ENCODE measurements around the gene DYNC1I1.

The DYNC1I1 gene

DNA sequence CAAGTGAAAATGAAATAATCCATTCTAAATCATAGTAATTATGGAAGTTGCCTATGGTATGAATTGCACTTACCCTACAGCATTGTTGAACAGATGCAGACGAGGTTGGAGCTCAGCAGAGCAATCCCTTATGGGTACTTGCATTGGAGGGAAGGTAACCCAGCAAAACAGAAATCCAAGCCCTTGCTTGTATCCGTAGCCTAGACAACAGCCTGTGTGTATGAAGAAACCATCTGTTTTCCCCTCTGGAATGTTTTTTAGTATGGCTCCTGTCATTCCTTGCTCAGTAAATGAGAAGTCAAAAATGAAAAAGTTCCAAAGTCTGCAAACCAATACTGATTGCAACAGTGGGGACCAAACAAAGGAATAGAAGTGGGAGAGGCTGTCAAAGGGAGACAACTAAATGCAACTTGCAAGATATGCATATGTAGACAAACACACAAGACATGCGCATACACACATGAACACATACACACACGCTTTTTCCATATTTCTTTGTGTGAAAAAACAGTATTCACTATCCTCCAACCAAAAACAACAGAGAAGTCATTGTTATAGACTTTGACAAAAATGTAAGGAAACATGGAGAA lies 260.8 kb downstream of the DYNC1I1 start:
- no peaks in the 10 kb centered on the region for H3K9me3 ChIP-seq (ENCODE audit: control insufficient read depth, low read depth, low read length)
- no peaks in the 10 kb centered on the region for H3K4me1 ChIP-seq (ENCODE audit: control insufficient read depth, low read depth, low read length)
- no peak overlapping the region for H3K27ac ChIP-seq (ENCODE audit: low read length)
- no peak overlapping the region for H3K4me3 ChIP-seq (ENCODE audit: low read length)
- H3K36me3 ChIP-seq (ENCODE audit: control insufficient read depth, low read depth, low read length): no peaks in the 10 kb centered on the region
- no peaks in the 10 kb centered on the region for H3K27me3 ChIP-seq (ENCODE audit: control insufficient read depth, insufficient read depth, low read length)
- no peak overlapping the region for H3K9ac ChIP-seq (ENCODE audit: low read length)

DNA sequence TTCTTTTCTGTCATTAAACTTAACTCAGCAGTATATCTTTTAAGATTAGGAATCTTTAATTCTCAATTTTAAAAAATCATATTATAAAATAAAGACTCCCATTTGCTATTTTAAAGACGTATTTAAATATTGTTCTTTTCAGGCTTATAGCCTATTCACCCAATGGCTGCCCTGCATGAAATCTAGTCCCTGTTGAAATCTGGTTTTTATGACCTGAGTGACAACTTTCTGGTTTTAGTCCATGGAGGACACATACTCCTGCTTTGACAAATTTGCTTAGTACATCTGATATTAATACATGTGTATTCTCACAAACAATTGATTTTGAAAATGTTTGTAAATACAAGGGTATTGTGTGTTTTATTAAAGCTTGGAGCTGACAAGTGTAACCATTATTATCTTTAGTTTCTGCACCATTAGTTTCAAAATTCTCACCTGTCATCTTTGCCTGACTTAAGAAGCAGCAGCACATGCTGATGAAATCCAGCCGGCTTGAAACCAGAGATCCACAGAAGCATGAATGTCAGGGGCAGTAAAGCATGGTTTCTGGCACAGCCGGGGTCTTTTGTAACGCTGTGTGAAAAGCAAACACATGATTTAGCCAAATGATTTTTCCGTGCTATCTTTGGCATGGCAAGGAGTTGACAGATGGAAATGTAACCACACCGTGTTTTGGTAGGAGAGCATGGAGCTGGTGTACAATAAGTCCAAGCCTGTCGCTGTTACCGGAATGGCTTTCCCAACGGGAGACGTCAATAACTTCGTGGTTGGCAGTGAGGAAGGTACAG lies 262.8 kb downstream of the DYNC1I1 start:
- H3K9me3 ChIP-seq (ENCODE audit: control insufficient read depth, low read depth, low read length): no peaks in the 10 kb centered on the region
- H3K4me3 ChIP-seq (ENCODE audit: low read length): no peak overlapping the region
- H3K27ac ChIP-seq (ENCODE audit: low read length): no peak overlapping the region
- H3K36me3 ChIP-seq (ENCODE audit: control insufficient read depth, low read depth, low read length): no peaks in the 10 kb centered on the region
- H3K27me3 ChIP-seq (ENCODE audit: control insufficient read depth, insufficient read depth, low read length): no peaks in the 10 kb centered on the region
- no peak overlapping the region for H3K9ac ChIP-seq (ENCODE audit: low read length)
- H3K4me1 ChIP-seq (ENCODE audit: control insufficient read depth, low read depth, low read length): no peaks in the 10 kb centered on the region

DNA sequence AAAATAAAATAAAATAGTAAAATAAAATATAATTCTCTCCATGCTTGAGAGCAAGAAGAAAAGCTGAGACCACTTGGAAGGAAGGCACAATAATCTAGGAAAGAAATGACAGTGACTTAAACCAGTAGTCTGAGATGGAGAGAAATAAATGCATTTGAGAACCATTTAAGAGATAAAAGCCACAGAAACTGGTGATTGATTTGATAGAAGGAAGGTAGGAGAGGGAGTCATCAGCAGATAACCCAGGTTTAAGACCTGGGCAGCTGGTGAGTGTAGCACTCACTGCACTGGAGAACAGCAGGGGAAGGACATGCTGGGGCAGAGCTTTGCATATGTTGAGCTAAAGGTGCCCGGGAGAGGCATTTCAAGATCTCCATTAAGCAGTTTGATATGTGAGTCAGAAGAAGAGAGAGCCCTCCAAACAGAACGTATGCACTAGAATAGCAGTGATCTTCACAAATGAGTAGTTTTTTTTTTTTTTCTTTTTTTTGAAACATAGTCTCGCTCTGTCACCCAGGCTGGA lies 268.0 kb downstream of the DYNC1I1 start:
- H3K36me3 ChIP-seq (ENCODE audit: control insufficient read depth, low read depth, low read length): no peaks in the 10 kb centered on the region
- H3K4me3 ChIP-seq (ENCODE audit: low read length): no peak overlapping the region
- no peaks in the 10 kb centered on the region for H3K27me3 ChIP-seq (ENCODE audit: control insufficient read depth, insufficient read depth, low read length)
- no peaks in the 10 kb centered on the region for H3K9me3 ChIP-seq (ENCODE audit: control insufficient read depth, low read depth, low read length)
- no peak overlapping the region for H3K9ac ChIP-seq (ENCODE audit: low read length)
- H3K27ac ChIP-seq (ENCODE audit: low read length): no peak overlapping the region
- no peaks in the 10 kb centered on the region for H3K4me1 ChIP-seq (ENCODE audit: control insufficient read depth, low read depth, low read length)

DNA sequence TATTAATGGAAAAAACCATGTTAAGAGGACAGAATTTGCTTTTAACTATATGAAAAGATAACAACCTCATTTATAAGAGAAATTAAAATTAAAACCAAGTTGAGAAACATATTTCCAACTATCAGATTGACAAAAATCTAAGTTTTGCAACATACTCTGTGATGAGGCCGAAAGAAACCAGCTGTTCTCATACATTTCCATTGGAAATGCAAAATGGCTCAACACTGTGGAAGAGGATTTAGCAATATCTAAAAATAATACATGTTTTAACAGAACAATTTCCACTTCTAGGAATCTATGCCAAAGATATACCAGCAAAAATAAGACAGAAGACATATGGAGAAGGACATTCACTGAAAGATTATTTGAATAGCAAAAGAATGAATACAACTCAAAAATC lies 268.8 kb downstream of the DYNC1I1 start:
- Histone ChIP-seq H3K27ac (ENCODE audit: low read length) (no peak overlapping the region), H3K27me3 (ENCODE audit: control insufficient read depth, insufficient read depth, low read length) (no peaks in the 10 kb centered on the region), H3K9me3 (ENCODE audit: control insufficient read depth, low read depth, low read length) (no peaks in the 10 kb centered on the region), H3K4me1 (ENCODE audit: control insufficient read depth, low read depth, low read length) (no peaks in the 10 kb centered on the region), H3K9ac (ENCODE audit: low read length) (no peak overlapping the region), H3K36me3 (ENCODE audit: control insufficient read depth, low read depth, low read length) (no peaks in the 10 kb centered on the region), H3K4me3 (ENCODE audit: low read length) (no peak overlapping the region)

DNA sequence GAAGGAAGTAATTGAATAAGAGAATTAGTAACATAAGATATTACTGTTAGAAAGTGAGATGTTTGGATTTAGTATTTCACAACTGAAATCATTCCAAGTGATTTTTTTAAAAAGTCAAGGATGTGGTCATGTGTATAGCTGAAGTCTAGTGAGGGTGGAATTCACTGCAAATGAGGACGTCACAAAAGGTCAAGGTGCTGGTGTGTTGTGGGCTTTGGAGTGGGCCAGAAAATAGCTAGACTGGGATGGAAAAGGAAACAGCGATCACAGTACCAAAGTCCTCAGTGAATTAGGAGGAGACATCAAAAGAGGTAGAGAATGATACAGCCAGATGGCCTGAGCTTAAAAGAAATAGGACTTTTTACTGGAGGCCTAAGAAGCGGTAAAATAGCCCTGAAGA lies 272.8 kb downstream of the DYNC1I1 start:
- H3K27me3 ChIP-seq (ENCODE audit: control insufficient read depth, insufficient read depth, low read length): no peaks in the 10 kb centered on the region
- no peaks in the 10 kb centered on the region for H3K9me3 ChIP-seq (ENCODE audit: control insufficient read depth, low read depth, low read length)
- no peaks in the 10 kb centered on the region for H3K4me1 ChIP-seq (ENCODE audit: control insufficient read depth, low read depth, low read length)
- H3K9ac ChIP-seq (ENCODE audit: low read length): no peak overlapping the region
- H3K4me3 ChIP-seq (ENCODE audit: low read length): no peak overlapping the region
- no peak overlapping the region for H3K27ac ChIP-seq (ENCODE audit: low read length)
- no peaks in the 10 kb centered on the region for H3K36me3 ChIP-seq (ENCODE audit: control insufficient read depth, low read depth, low read length)

DNA sequence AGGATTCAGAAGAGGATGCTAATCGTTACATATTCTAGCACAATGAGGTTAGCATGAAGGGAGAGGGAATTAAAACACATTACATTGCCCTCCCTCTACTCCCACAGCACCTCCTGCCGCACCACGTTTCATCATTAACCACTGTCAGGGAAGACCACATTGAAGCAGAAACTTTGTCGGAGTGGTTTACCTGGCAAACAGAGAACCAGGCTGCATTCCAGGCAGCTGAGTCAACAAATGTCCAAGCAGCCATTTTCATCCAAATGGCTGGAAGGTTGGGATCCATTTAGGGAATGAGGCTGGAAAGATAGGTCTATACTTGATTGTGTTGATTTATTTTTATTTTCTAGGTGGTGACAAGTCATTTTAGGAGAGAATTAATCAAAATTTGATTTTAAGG lies 273.6 kb downstream of the DYNC1I1 start:
- Histone ChIP-seq H3K4me1 (ENCODE audit: control insufficient read depth, low read depth, low read length) (no peaks in the 10 kb centered on the region), H3K27me3 (ENCODE audit: control insufficient read depth, insufficient read depth, low read length) (no peaks in the 10 kb centered on the region), H3K27ac (ENCODE audit: low read length) (no peak overlapping the region), H3K9me3 (ENCODE audit: control insufficient read depth, low read depth, low read length) (no peaks in the 10 kb centered on the region), H3K36me3 (ENCODE audit: control insufficient read depth, low read depth, low read length) (no peaks in the 10 kb centered on the region), H3K4me3 (ENCODE audit: low read length) (no peak overlapping the region), H3K9ac (ENCODE audit: low read length) (no peak overlapping the region)

DNA sequence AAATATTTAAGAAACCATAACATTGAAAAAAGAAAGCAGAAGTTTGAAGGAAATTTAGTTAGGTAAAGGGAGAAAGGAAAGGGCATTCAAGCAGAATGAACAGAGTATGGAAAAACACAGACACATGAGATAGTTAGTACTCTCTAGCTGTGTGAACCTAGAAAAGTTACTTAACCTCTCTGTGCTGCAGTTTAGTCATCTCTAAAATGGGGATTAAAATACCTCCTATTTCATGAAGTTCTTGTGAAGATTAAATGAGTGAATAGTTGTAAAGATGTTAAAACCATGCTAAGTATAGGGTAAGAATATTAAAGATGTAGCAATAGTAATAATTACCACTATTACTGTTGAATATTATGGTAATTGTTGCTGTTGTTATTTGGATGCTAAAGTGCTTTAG lies 279.9 kb downstream of the DYNC1I1 start:
- Histone ChIP-seq H3K27ac (ENCODE audit: low read length) (no peak overlapping the region), H3K9ac (ENCODE audit: low read length) (no peak overlapping the region), H3K36me3 (ENCODE audit: control insufficient read depth, low read depth, low read length) (no peaks in the 10 kb centered on the region), H3K9me3 (ENCODE audit: control insufficient read depth, low read depth, low read length) (no peaks in the 10 kb centered on the region), H3K27me3 (ENCODE audit: control insufficient read depth, insufficient read depth, low read length) (no peaks in the 10 kb centered on the region), H3K4me3 (ENCODE audit: low read length) (no peak overlapping the region), H3K4me1 (ENCODE audit: control insufficient read depth, low read depth, low read length) (no peaks in the 10 kb centered on the region)

DNA sequence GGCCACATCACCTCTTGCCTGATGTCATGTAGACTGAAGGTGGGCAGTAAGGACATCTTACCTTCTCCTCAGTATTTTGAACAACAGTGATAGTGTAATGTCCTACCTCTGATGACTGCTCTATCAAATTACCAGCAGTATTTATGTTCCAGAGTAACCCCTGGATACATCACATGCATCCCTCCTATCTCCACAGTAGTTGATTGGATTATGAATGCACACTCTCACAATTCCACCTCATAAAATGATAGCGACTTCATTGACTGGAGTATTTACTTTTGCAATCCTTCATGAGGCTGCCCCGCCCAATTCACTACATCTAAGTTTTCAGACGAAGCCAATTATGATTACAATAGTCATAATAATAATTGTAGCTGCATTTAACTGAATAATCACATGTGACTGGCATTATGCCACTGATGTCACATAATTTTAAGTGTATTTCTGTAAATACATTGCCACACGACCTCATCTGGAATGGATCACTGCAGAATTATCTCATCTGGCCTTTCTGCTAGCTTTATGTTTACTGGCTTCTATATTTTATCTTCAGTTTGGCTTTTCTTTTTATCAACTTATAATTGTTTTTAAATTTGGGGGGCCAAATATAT lies 280.6 kb downstream of the DYNC1I1 start:
- Histone ChIP-seq H3K36me3 (ENCODE audit: control insufficient read depth, low read depth, low read length) (no peaks in the 10 kb centered on the region), H3K27ac (ENCODE audit: low read length) (no peak overlapping the region), H3K9ac (ENCODE audit: low read length) (no peak overlapping the region)

DNA sequence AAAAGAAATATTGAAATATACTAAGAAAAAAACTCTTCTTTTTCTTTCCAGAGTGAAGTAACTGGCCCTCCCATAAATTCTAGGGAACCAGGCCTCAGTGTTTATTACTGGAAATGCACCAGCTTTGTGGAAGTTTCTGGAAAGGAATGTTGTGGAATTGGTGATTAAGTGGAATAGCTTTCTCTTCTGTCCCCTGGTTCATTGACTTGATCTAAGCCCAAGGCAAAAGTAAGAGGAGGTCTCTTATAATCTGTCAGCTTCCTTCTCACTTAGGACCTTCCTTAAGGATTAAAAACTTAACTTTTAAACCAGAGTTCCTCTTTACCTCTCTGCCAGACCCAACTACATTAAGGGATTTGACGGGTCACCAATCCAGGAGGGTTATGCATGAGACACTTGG lies 283.4 kb downstream of the DYNC1I1 start:
- no peaks in the 10 kb centered on the region for H3K36me3 ChIP-seq (ENCODE audit: control insufficient read depth, low read depth, low read length)
- no peak overlapping the region for H3K4me3 ChIP-seq (ENCODE audit: low read length)
- no peaks in the 10 kb centered on the region for H3K9me3 ChIP-seq (ENCODE audit: control insufficient read depth, low read depth, low read length)
- no peak overlapping the region for H3K27ac ChIP-seq (ENCODE audit: low read length)
- H3K9ac ChIP-seq (ENCODE audit: low read length): no peak overlapping the region
- no peaks in the 10 kb centered on the region for H3K27me3 ChIP-seq (ENCODE audit: control insufficient read depth, insufficient read depth, low read length)
- H3K4me1 ChIP-seq (ENCODE audit: control insufficient read depth, low read depth, low read length): no peaks in the 10 kb centered on the region

More for the DNA sequence above, 280.6 kb downstream of the DYNC1I1 start:
- Histone ChIP-seq H3K9me3 (ENCODE audit: control insufficient read depth, low read depth, low read length) (no peaks in the 10 kb centered on the region), H3K4me3 (ENCODE audit: low read length) (no peak overlapping the region), H3K27me3 (ENCODE audit: control insufficient read depth, insufficient read depth, low read length) (no peaks in the 10 kb centered on the region), H3K4me1 (ENCODE audit: control insufficient read depth, low read depth, low read length) (no peaks in the 10 kb centered on the region)

DNA sequence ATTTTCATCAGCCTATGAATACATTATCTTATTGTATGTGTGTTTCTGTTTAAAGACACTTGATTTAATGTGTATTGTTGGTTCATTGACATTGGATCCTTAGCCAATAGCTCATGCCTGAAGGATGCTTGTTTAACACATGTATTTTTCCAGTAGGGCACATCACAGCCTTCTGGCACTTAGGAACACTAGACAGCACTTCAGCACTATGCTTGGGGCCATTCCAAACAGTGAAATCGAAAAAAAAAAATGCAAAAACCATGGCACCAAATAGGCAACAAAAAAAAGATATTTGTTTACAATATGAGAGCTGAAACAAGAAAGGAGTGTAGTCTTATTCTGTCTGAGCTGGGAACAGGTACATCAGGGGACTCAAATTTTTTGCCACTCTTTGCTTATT lies 286.7 kb downstream of the DYNC1I1 start:
- Histone ChIP-seq H3K4me3 (ENCODE audit: low read length) (no peak overlapping the region), H3K27me3 (ENCODE audit: control insufficient read depth, insufficient read depth, low read length) (no peaks in the 10 kb centered on the region), H3K9ac (ENCODE audit: low read length) (no peak overlapping the region), H3K27ac (ENCODE audit: low read length) (no peak overlapping the region), H3K36me3 (ENCODE audit: control insufficient read depth, low read depth, low read length) (no peaks in the 10 kb centered on the region), H3K4me1 (ENCODE audit: control insufficient read depth, low read depth, low read length) (peaks cover 4% of the 10 kb centered on the region), H3K9me3 (ENCODE audit: control insufficient read depth, low read depth, low read length) (no peaks in the 10 kb centered on the region)

DNA sequence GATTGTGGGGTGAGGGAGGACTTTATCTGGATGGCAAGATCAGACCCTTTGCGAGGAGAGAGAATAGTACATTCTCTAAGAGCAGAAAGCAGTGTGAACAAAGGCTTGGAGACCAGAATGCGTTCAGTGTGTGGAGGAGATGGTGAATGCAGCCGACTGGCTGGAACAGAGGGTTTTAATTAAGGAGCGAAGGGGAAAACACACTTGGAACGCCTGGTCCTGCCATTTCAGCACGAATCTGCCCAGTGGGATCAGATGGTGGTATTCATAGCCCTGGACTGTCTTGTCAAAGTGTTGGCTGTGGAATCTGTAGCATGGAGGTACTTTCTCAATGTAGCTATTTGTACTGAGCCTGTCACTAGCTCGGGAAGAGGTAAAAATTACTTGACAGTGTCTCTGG lies 288.7 kb downstream of the DYNC1I1 start:
- H3K27ac ChIP-seq (ENCODE audit: low read length): no peak overlapping the region
- no peak overlapping the region for H3K9ac ChIP-seq (ENCODE audit: low read length)
- peaks cover 4% of the 10 kb centered on the region for H3K4me1 ChIP-seq (ENCODE audit: control insufficient read depth, low read depth, low read length)
- H3K4me3 ChIP-seq (ENCODE audit: low read length): no peak overlapping the region
- no peaks in the 10 kb centered on the region for H3K27me3 ChIP-seq (ENCODE audit: control insufficient read depth, insufficient read depth, low read length)
- H3K36me3 ChIP-seq (ENCODE audit: control insufficient read depth, low read depth, low read length): no peaks in the 10 kb centered on the region
- H3K9me3 ChIP-seq (ENCODE audit: control insufficient read depth, low read depth, low read length): no peaks in the 10 kb centered on the region
